Gastroesophageal sphincter (tissue), 4 donors: ENCODE measurements around the gene ARMC9. TPM values are rescaled to one million over a fixed set of nuclear protein-coding genes. Genes with fewer than 3 reads are reported as not detected.
"Not testable (repeated sequence)": the region's sequence is repeated elsewhere in the genome, so short reads cannot be mapped to it uniquely, and the experiment has no call there.

ENCODE experiments used
- ATAC-seq: fragments of 150-250 bp; one replicate; pipeline ENCODE4 v1.9.1; 2016; ENCODE audit warnings: mild to moderate bottlenecking, moderate library complexity
- H3K27ac ChIP-seq, 4 donors: fragments of 200-600 bp; sonication (generic) in 3 of 4; 1 replicate in 3 of 4; 2 replicates in 1 of 4; pipeline ENCODE4 v1.5.1; 2016 to 2019
- H3K27me3 ChIP-seq: fragments of 200-600 bp; sonication (generic); one replicate; pipeline ENCODE4 v1.5.1; 2019
- H3K36me3 ChIP-seq, 2 donors: fragments of 200-600 bp; sonication (generic); one replicate each; pipeline ENCODE4 v1.5.1; 2019; ENCODE audit warnings: control low read depth in 1 of 2
- H3K4me1 ChIP-seq, 3 donors: fragments of 200-600 bp; sonication (generic); 1 replicate in 2 of 3; 2 replicates in 1 of 3; pipeline ENCODE4 v1.5.1; 2016 to 2019; ENCODE audit warnings: control low read depth in 2 of 3
- H3K4me3 ChIP-seq, 2 donors: fragments of 200-600 bp; sonication (generic); one replicate each; pipeline ENCODE4 v1.5.1; 2019; ENCODE audit warnings: mild to moderate bottlenecking in 1 of 2, moderate library complexity in 1 of 2
- H3K9me3 ChIP-seq, 3 donors: fragments of 200-600 bp; sonication (generic); one replicate each; pipeline ENCODE4 v1.5.1; 2017 to 2019; ENCODE audit warnings: control low read depth in 2 of 3
- CTCF ChIP-seq, 4 experiments: fragments of 200-600 bp in 2 of 4; fragments of 450-650 bp in 2 of 4; sonication (generic) in 1 of 4; IDR thresholded peaks; one replicate each; pipeline ENCODE4 v1.5.1; 2017 to 2019; ENCODE audit warnings: antibody characterized with exemption in 4 of 4, mild to moderate bottlenecking in 2 of 4, moderate library complexity in 2 of 4
- EP300 ChIP-seq: sonication (generic); formaldehyde crosslinking; IDR thresholded peaks from one replicate; pipeline ENCODE4 v1.6.1; 2017; ENCODE audit warnings: antibody characterized with exemption, mild to moderate bottlenecking
- POLR2A ChIP-seq, 2 donors: fragments of 450-650 bp; IDR thresholded peaks; one replicate each; pipeline ENCODE4 v1.6.1; 2017; ENCODE audit warnings: antibody characterized with exemption in 2 of 2, mild to moderate bottlenecking in 2 of 2, moderate library complexity in 1 of 2
- POLR2AphosphoS5 ChIP-seq: sonication (generic); formaldehyde crosslinking; IDR thresholded peaks from one replicate; pipeline ENCODE4 v1.6.1; 2017; ENCODE audit warnings: antibody characterized with exemption
- WGBS, 2 donors: methylation state at CpG; one replicate each; pipeline ENCODE4 v1.1.5; 2018; ENCODE audit warnings: low coverage in 1 of 2; 5-methylcytosine and 5-hydroxymethylcytosine counted together
- total RNA-seq, 4 donors: library from RNA; depleted of rRNA; stranded (reverse); fragments of >200 nt; gene quantifications; one replicate each; pipeline ENCODE4 v1.1.0, GENCODE V29; 2016

Gene ARMC9
- total RNA-seq, 4 donors from 2014 or later: 69.6 to 298 (median 152) TPM

DNA sequence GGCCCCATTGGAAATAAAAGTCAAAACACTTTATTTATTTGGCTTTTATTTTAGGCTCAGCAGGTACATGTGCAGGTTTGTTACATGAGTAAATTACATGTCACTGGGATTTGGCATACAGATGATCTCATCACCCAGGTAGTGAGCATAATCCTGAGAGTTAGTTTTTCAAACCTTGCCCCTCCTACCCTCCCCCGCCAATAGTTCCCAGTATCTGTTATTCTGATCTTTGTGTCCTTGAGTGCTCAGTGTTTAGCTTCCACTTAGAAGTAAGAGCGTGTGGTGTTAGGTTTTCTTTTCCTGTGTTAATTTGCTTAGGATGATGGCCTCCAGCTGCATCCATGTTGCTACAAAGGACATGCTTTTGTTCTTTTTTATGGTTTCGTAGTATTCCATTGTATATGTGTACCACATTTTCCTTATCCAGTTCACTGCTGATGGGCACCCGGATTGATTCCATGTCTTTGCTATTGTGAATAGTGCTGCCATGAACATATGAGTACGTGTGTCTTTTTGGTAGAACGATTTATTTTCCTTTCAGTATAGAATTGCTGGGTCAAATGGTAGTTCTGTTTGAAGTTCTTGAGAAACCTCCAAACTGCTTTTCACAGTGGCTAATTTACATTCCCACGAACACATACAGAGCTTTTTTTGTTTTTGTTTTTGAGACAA, 47.9 kb downstream of the ARMC9 start:
- 87 to 94% methylated on average over 7 of the region's 7 CpGs for WGBS, 2 donors
- Histone ChIP-seq H3K36me3 (peaks cover 0 to 92% of the 10 kb centered on the region in 2 donors), H3K4me3 (no peak overlapping the region), H3K27me3 (no peaks in the 10 kb centered on the region), H3K27ac (no peak overlapping the region), H3K9me3 (no peaks in the 10 kb centered on the region), H3K4me1 (peaks cover 0 to 6% (median 0%) of the 10 kb centered on the region in 3 donors)
- ATAC-seq: no peak
- TF ChIP-seq POLR2A (IDR thresholded peaks at IDR 0.05) (no peak), POLR2AphosphoS5 (no peak), CTCF (IDR thresholded peaks at IDR 0.05) (no peak)

GRCh38 chr2:231250146-231250545, 51.7 kb downstream of the ARMC9 start:
- TF ChIP-seq EP300 (no peak), POLR2AphosphoS5 (no peak), CTCF (IDR thresholded peaks at IDR 0.05) (no peak)
- peaks cover 0 to 91% of the 10 kb centered on the region in 2 donors for H3K36me3 ChIP-seq
- H3K27ac ChIP-seq: no peak overlapping the region
- H3K9me3 ChIP-seq: no peaks in the 10 kb centered on the region
- no peaks in the 10 kb centered on the region for H3K4me1 ChIP-seq
- 100% methylated on average over 1 of the region's 5 CpGs; no CpG with 5 or more reads in 1 of the 2 donors for WGBS, 2 donors
- H3K4me3 ChIP-seq: no peak overlapping the region
- peak; percentile 22 for ATAC-seq
- no peaks in the 10 kb centered on the region for H3K27me3 ChIP-seq

GRCh38 chr2:231250698-231251097, 52.3 kb downstream of the ARMC9 start:
- Histone ChIP-seq H3K9me3 (no peaks in the 10 kb centered on the region), H3K4me3 (no peak overlapping the region), H3K27me3 (no peaks in the 10 kb centered on the region), H3K4me1 (no peaks in the 10 kb centered on the region), H3K27ac (no peak overlapping the region), H3K36me3 (peaks cover 0 to 88% of the 10 kb centered on the region in 2 donors)
- no peak for ATAC-seq
- WGBS, 2 donors: 85% methylated on average over 3 of the region's 3 CpGs; no CpG with 5 or more reads in 1 of the 2 donors
- no peak for TF ChIP-seq POLR2AphosphoS5
- TF ChIP-seq POLR2A (IDR thresholded peaks at IDR 0.05): no peak
- no peak for TF ChIP-seq EP300
- TF ChIP-seq CTCF (IDR thresholded peaks at IDR 0.05): no peak

GRCh38 chr2:231253292-231253691, 54.9 kb downstream of the ARMC9 start:
- H3K4me3 ChIP-seq, H3K9me3 ChIP-seq, H3K27ac ChIP-seq, H3K4me1 ChIP-seq, ATAC-seq, H3K27me3 ChIP-seq: not testable (repeated sequence)
- peaks cover 0 to 89% of the 10 kb centered on the region in 2 donors for H3K36me3 ChIP-seq
- WGBS, 2 donors: 65 to 83% methylated on average over 2 to 3 of the region's 6 CpGs

- TF ChIP-seq POLR2AphosphoS5 (no peak), EP300 (no peak), CTCF (IDR thresholded peaks at IDR 0.05) (no peak), POLR2A (IDR thresholded peaks at IDR 0.05) (no peak)
- peaks cover 0 to 92% of the 10 kb centered on the region in 2 donors for H3K36me3 ChIP-seq
- no peaks in the 10 kb centered on the region for H3K4me1 ChIP-seq
- WGBS, 2 donors: 68 to 88% methylated on average over 3 to 6 of the region's 6 CpGs
- H3K27ac ChIP-seq: no peak overlapping the region
- no peak overlapping the region for H3K4me3 ChIP-seq
- H3K9me3 ChIP-seq: no peaks in the 10 kb centered on the region
- no peaks in the 10 kb centered on the region for H3K27me3 ChIP-seq
- ATAC-seq: no peak
Observed at GRCh38 chr2:231256494-231256893, 58.1 kb downstream of the ARMC9 start.
